Measurements from ENCODE around the gene CACNA1H.
"Not testable (repeated sequence)": the region's sequence is repeated elsewhere in the genome, so short reads cannot be mapped to it uniquely, and the experiment has no call there.

The CACNA1H gene

DNA sequence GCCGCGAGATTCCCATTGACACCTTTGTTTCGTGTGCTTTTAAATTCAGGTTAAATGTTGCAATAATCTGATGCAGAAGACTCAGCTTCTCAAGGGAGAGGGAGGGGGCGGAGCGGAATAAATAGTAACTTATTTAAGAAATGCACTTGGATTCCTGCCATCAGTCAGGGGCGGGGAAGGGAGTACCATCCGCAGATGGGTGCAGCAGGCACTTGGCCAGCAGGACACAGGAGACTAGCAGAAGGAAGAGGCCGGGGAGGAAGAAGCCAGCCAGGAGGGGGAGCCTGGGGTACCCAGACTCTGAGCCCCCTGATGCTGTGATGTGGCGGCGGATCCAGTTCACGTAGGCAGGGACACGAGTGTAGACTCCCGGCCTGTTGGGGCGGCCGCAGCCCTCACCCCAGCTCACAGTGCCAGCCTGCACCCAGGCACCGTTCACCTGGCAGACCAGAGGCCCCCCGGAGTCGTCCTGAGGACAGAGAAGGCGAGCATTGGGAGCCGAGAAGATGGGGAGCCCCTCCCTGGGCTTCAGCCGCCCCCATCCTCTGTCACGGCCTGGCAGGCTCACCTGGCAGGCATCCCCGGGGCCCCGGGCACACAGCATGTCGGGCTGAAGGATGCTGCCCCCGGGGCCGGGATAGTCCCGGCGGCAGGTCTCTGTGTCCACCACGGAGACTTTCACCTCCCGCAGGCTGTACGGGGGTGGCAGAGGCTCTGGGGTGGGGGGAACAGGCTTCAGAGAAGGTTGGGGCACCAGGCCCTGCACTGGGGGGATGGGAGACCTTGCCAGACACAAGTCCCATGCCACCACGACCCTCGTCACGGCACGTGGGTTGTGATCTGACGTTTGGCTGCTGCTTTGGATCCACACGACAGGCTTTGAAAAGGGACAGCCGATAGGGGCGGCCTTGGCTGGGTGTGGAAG lies 69.0 kb downstream of the CACNA1H start:
- in situ Hi-C loops (cut with MboI; ENCODE audit: low sequenced_read_pairs): no loop called here

- in situ Hi-C loops (cut with MboI; ENCODE audit: low sequenced_read_pairs): no loop called here
These were observed 69.8 kb downstream of the CACNA1H start for GRCh38 chr16:1222553-1223354.

- in situ Hi-C loops (cut with MboI; ENCODE audit: low sequenced_read_pairs): no loop called here
These were observed 70.7 kb downstream of the CACNA1H start for GRCh38 chr16:1223355-1224214.

- in situ Hi-C loops (cut with MboI; ENCODE audit: low sequenced_read_pairs): no loop called here
These were observed 71.7 kb downstream of the CACNA1H start for GRCh38 chr16:1224558-1224957.

DNA sequence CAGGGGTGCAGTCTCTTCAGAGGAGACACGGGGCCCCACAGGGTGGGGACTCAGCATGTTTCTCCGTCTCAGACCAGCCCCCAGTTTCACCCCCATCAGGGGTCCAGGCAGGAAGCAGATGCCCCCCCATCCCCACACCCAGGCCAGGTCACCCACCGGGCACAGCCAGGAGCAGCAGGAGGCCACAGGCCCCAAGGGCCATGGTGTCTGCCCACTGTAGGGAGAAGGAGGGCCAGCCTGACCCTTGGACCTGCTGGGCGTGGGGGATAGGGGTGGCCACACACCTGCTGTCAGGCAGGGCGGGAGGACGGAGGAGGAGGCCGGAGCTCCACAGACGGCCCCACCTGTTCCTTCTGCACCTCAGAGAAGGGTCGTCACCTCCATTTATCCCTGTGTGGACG lies 72.1 kb downstream of the CACNA1H start, which contains the start of gene TPSG1:
Gene TPSG1 (minus strand): TSS at position 218 of the 401 bp plus-strand sequence. CDS start 16 bp downstream, at position 202.
- in situ Hi-C loops (cut with MboI; ENCODE audit: low sequenced_read_pairs): no loop called here

- in situ Hi-C loops (cut with MboI; ENCODE audit: low sequenced_read_pairs): not testable (repeated sequence)
These were observed 72.9 kb downstream of the CACNA1H start for GRCh38 chr16:1225728-1226311.

- in situ Hi-C loops (cut with MboI; ENCODE audit: low sequenced_read_pairs): not testable (repeated sequence)
These were observed 73.8 kb downstream of the CACNA1H start for GRCh38 chr16:1226692-1227091.

GRCh38 chr16:1228227-1228626 lies 75.3 kb downstream of the CACNA1H start:
- in situ Hi-C loops (cut with MboI; ENCODE audit: low sequenced_read_pairs): not testable (repeated sequence)

DNA sequence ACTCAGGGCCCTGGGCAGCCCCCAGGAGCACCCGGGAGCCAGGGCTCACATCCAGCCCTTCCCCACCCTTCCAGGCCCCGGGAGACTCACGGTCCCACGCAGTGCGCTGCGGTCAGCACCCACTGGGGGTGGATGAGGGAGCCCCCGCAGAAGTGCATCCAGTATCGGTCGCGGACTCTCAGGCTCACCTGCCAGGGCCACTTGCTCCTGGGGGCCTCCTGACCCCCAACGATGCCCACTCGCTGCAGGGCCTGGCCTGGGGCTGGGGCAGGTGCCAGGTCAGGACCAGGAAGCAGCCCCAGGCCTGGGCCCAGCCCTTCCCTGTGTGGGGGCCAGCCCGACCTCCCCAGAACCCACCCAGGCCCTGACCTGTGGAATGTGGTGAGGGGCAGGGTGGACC lies 76.6 kb downstream of the CACNA1H start:
- in situ Hi-C loops (cut with MboI; ENCODE audit: low sequenced_read_pairs): not testable (repeated sequence)

DNA sequence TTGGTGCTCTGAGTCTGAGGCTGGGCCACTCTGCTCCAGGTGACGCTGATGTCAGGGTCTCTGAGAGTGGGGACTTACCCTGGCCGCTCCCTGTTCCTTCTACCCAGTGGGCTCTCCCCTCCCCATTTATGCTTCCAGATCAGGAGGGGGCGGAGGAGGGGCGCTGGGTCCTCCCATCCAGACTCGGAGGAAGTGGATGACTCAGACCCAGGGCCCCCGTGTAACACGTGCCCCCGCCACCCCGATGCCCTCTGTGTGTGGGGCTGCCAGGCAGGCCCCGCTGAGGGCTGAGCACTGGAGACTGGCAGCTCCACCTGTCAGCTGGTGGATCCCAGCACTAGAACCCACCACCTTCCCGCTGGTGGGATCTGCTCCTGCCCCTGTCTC lies 77.2 kb downstream of the CACNA1H start, which contains the start of gene TPSB2:
Gene TPSB2 (minus strand): TSS at position 101 of the 387 bp plus-strand sequence. CDS start 233 bp downstream, outside the sequence.
- in situ Hi-C loops (cut with MboI; ENCODE audit: low sequenced_read_pairs): not testable (repeated sequence)

DNA sequence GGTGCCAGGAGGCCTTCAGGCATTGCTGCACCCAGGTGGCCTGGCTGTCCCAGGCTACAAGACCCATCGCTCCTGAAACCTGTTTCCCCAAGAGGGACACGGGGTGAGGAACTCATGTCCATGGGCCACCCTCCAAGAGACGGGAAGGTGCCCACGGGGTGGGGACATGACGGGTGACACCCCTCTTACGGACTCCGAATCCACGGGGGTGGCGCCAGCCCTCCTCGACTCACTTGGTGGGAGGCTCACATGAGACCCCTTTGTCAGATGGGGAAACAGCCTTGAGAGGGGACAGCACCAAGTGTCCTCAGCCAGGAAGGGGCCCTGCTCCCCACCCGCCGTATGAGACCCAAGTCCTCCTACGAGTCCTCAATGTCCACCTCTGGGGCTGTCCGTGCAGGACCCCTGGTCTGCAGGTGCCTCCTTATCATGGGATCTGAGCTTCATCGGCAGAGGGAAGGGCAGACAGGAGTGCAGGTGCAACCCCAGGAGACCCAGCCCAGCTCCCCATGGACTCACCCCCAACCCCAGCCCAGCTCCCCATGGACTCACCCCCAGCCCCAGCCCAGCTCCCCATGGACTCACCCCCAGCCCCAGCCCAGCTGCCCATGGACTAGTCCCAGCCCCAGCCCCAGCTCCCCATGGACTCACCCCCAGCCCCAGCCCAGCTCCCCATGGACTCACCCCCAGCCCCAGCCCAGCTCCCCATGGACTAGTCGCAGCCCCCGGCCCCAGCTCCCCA lies 77.7 kb downstream of the CACNA1H start:
- in situ Hi-C loops (cut with MboI; ENCODE audit: low sequenced_read_pairs): not testable (repeated sequence)

- in situ Hi-C loops (cut with MboI; ENCODE audit: low sequenced_read_pairs): not testable (repeated sequence)
These were observed 78.4 kb downstream of the CACNA1H start for GRCh38 chr16:1231301-1231700.

DNA sequence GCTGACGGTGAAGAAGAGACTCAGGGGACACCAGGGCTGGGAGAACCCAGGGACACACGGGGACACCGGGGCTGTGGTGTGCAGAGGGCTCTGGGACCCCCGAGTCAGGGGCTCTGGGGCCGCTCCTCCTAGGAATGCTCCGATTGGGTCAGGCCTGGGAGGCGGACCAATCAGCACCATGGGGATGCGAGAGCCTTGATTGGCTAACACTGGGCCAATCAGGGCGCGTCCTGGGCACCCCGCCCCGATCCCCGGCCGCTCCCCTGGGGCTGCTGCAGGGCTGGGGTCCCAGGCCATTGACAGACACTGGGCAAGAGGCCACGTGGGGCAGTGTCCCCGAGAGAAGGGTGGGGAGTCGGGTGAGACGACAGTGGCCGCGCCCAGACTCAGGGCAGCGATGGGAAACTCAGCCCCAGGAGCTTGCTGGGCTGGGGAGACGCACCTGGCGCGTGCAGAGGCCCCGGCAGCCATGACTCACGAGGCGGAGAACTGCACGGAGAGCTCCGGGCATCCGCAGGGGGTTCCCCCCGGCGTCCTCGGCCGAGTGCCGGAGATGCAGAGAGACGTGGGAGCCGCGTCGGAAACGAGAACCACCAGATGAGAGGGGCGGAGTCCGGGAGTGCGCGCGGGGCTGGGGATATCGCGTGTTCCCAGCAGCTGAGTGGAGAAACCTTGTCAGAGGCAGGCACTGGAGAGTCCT lies 79.3 kb downstream of the CACNA1H start:
- in situ Hi-C loops (cut with MboI; ENCODE audit: low sequenced_read_pairs): not testable (repeated sequence)

- in situ Hi-C loops (cut with MboI; ENCODE audit: low sequenced_read_pairs): not testable (repeated sequence)
These were observed 83.8 kb downstream of the CACNA1H start for GRCh38 chr16:1236659-1237058.

DNA sequence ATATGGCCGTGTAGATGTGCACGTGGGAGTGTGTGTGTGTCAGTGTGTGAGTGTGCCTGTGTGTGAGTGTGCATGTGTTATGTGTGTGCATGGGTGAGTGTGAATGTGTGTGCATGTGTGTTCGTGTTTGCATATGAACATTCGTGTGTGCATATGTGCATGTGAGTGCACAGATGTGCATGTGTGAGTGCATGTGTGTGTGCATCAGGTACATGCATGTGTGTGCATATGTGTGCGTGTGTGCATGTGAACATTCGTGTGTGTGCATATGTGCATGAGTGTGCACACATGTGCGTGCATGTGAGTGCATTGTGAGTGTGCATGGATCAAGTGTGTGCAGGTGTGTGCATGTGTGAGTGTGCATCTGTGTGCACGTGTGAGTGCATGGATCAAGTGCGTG lies 85.1 kb downstream of the CACNA1H start:
- in situ Hi-C loops (cut with MboI; ENCODE audit: low sequenced_read_pairs): no loop called here

DNA sequence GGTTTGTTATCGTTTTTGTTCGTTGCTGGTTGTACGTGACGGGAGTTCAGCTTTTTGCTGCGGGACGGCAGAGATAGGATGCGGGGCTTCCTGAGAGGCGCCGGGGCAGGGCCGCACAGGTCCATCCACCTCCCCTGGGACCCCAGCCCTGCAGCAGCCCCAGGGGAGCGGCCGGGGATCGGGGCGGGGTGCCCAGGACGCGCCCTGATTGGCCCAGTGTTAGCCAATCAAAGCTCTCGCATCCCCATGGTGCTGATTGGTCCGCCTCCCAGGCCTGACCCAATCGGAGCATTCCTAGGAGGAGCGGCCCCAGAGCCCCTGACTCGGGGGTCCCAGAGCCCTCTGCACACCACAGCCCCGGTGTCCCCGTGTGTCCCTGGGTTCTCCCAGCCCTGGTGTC lies 86.0 kb downstream of the CACNA1H start:
- in situ Hi-C loops (cut with MboI; ENCODE audit: low sequenced_read_pairs): not testable (repeated sequence)

DNA sequence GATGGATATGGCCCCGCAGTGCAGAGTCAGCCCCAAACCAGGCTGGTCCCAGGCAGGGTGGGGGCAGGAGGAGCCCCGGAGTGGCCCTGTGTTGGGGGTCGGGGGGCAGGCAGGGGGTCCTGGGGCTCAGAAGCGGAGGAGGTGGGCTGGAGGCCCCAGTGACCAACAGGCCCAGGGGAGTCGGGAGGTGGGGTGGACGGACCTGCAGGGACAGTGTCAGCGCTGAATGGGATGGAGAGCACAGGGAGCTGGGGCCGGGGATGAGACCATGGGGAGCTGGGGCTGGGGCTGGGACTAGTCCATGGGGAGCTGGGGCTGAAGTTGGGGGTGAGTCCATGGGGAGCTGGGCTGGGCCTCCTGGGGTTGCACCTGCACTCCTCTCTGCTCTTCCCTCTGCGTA lies 86.7 kb downstream of the CACNA1H start:
- in situ Hi-C loops (cut with MboI; ENCODE audit: low sequenced_read_pairs): not testable (repeated sequence)

- in situ Hi-C loops (cut with MboI; ENCODE audit: low sequenced_read_pairs): not testable (repeated sequence)
These were observed 87.5 kb downstream of the CACNA1H start, which contains the start of gene TPSAB1 for GRCh38 chr16:1240436-1240835. Gene TPSAB1 (plus strand): TSS chr16:1240705. CDS start chr16:1240939, 234 bp downstream.

DNA sequence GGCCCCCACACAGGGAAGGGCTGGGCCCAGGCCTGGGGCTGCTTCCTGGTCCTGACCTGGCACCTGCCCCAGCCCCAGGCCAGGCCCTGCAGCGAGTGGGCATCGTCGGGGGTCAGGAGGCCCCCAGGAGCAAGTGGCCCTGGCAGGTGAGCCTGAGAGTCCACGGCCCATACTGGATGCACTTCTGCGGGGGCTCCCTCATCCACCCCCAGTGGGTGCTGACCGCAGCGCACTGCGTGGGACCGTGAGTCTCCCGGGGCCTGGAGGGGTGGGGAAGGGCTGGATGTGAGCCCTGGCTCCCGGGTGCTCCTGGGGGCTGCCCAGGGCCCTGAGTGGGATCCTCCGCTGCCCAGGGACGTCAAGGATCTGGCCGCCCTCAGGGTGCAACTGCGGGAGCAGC lies 88.2 kb downstream of the CACNA1H start:
- in situ Hi-C loops (cut with MboI; ENCODE audit: low sequenced_read_pairs): not testable (repeated sequence)

Measured in HL-60/S4 (cell line).